Measurements from ENCODE around the gene EEF1A2. TPM values are rescaled to one million over a fixed set of nuclear protein-coding genes. Genes with fewer than 3 reads are reported as not detected.

Gene EEF1A2
- total and polyA plus RNA-seq, 2 of the 4 experiments (the other 2 are of a cell fraction), result 1.3 to 4.6 TPM

GRCh38 chr20:63477061-63477616 is 21.7 kb downstream of the EEF1A2 start:
- ChIA-PET POLR2A (ENCODE audit: unreplicated experiment) (no interaction called here), CTCF (no interaction called here)
- H3K14ac ChIP-seq (replicated peaks; ENCODE audit: low read depth, low read length), result no peak overlapping the region
- H2AK5ac ChIP-seq (ENCODE audit: low read depth, low read length), result no peak overlapping the region
- DNase-seq, result no peak
- no peak overlapping the region for H4K5ac ChIP-seq (ENCODE audit: low read depth, low read length)
- no peaks in the 10 kb centered on the region for H3K9me3 ChIP-seq (ENCODE audit: control insufficient read depth, insufficient read depth, low read length)
- no peak overlapping the region for H2BK15ac ChIP-seq (ENCODE audit: low read depth, low read length)
- no peak overlapping the region for H3K4me2 ChIP-seq (ENCODE audit: low read depth, low read length)
- TF ChIP-seq MAZ (IDR thresholded peaks at IDR 0.05; ENCODE audit: borderline replicate concordance, low read depth, low read length), result no peak
- TF ChIP-seq POLR2A (IDR thresholded peaks at IDR 0.05; ENCODE audit: low read depth, low read length), result no peak
- TF ChIP-seq, protein P1, sequence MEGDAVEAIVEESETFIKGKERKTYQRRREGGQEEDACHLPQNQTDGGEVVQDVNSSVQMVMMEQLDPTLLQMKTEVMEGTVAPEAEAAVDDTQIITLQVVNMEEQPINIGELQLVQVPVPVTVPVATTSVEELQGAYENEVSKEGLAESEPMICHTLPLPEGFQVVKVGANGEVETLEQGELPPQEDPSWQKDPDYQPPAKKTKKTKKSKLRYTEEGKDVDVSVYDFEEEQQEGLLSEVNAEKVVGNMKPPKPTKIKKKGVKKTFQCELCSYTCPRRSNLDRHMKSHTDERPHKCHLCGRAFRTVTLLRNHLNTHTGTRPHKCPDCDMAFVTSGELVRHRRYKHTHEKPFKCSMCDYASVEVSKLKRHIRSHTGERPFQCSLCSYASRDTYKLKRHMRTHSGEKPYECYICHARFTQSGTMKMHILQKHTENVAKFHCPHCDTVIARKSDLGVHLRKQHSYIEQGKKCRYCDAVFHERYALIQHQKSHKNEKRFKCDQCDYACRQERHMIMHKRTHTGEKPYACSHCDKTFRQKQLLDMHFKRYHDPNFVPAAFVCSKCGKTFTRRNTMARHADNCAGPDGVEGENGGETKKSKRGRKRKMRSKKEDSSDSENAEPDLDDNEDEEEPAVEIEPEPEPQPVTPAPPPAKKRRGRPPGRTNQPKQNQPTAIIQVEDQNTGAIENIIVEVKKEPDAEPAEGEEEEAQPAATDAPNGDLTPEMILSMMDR (conservative IDR thresholded peaks at IDR 0.05; ENCODE audit: low read depth, low read length), result no peak
- no peak for TF ChIP-seq FOS (IDR thresholded peaks at IDR 0.05; ENCODE audit: low read depth, low read length)
- TF ChIP-seq RCOR1 (IDR thresholded peaks at IDR 0.05; ENCODE audit: insufficient replicate concordance, low read length), result no peak
- no peak for TF ChIP-seq CHD1 (IDR thresholded peaks at IDR 0.05; ENCODE audit: low read depth, low read length)
- TF ChIP-seq, protein P2, sequence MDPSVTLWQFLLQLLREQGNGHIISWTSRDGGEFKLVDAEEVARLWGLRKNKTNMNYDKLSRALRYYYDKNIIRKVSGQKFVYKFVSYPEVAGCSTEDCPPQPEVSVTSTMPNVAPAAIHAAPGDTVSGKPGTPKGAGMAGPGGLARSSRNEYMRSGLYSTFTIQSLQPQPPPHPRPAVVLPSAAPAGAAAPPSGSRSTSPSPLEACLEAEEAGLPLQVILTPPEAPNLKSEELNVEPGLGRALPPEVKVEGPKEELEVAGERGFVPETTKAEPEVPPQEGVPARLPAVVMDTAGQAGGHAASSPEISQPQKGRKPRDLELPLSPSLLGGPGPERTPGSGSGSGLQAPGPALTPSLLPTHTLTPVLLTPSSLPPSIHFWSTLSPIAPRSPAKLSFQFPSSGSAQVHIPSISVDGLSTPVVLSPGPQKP (IDR thresholded peaks at IDR 0.05; ENCODE audit: borderline replicate concordance, low read depth, low read length), result no peak
- no peak for TF ChIP-seq SMC3 (IDR thresholded peaks at IDR 0.05; ENCODE audit: low read depth, low read length)
- no peak for TF ChIP-seq RFX5 (IDR thresholded peaks at IDR 0.05; ENCODE audit: low read depth, low read length)
- no peak for TF ChIP-seq CEBPB (IDR thresholded peaks at IDR 0.05; ENCODE audit: low read depth, low read length)
- no peak for TF ChIP-seq MXI1 (IDR thresholded peaks at IDR 0.05; ENCODE audit: borderline replicate concordance, low read depth, low read length)
- no peak for TF ChIP-seq RAD21 (IDR thresholded peaks at IDR 0.05; ENCODE audit: low read length)
- TF ChIP-seq BHLHE40 (IDR thresholded peaks at IDR 0.05; ENCODE audit: low read depth, low read length), result no peak
- TF ChIP-seq MAFK (IDR thresholded peaks at IDR 0.05; ENCODE audit: low read depth, low read length), result no peak
- no peak for TF ChIP-seq USF2 (IDR thresholded peaks at IDR 0.05; ENCODE audit: low read depth, low read length)
- no peak for TF ChIP-seq NFE2L2 (IDR thresholded peaks at IDR 0.05; ENCODE audit: low read depth, low read length)
- no peak overlapping the region for H2BK120ac ChIP-seq (ENCODE audit: low read depth, low read length)
- H3K56ac ChIP-seq (ENCODE audit: extremely low read depth, insufficient read depth, low read length), result no peak overlapping the region
- dilution Hi-C loops (cut with HindIII; ENCODE audit: low sequenced_read_pairs, unreplicated experiment), result no loop called here
- ATAC-seq (ENCODE audit: low read depth), result no peak
- in situ Hi-C loops (cut with MboI; ENCODE audit: low sequenced_read_pairs), result no loop called here
- intact Hi-C loops (cut with micrococcal nuclease), result no loop called here
- no peak overlapping the region for H4K91ac ChIP-seq (ENCODE audit: insufficient read depth, low read depth, low read length)
- WGBS, 2 experiments (ENCODE audit: extremely low coverage in 2 of 2, insufficient read length in 1 of 2), result 23% methylated on average over 6 of the region's 21 CpGs; no CpG with 5 or more reads in 1 of the 2 experiments
- H4K20me1 ChIP-seq (ENCODE audit: insufficient read depth, low read length), result no peaks in the 10 kb centered on the region; the same call in 1 of the 2 replicates
- no peak overlapping the region for H2AK9ac ChIP-seq (replicated peaks; ENCODE audit: low read depth, low read length, poor library complexity)
- H3K4me1 ChIP-seq (ENCODE audit: control insufficient read depth, insufficient read depth, low read length), result no peaks in the 10 kb centered on the region
- H3K36me3 ChIP-seq (ENCODE audit: control insufficient read depth, insufficient read depth, low read length), result no peaks in the 10 kb centered on the region
- no peak overlapping the region for H3K9ac ChIP-seq (ENCODE audit: low read depth, low read length)
- H2BK20ac ChIP-seq (ENCODE audit: low read depth, low read length), result no peak overlapping the region
- H3K27me3 ChIP-seq (ENCODE audit: control insufficient read depth, insufficient read depth, low read length), result peaks cover 66% of the 10 kb centered on the region
- no peak overlapping the region for H3K18ac ChIP-seq (ENCODE audit: low read depth, low read length)
- no peak overlapping the region for H3K4me3 ChIP-seq (ENCODE audit: insufficient read depth, low read depth, low read length)
- no peaks in the 10 kb centered on the region for H3K9me1 ChIP-seq (ENCODE audit: insufficient read depth, low read length)
- no peak overlapping the region for H3K27ac ChIP-seq (ENCODE audit: insufficient read depth, low read length)
- no peak overlapping the region for H2BK5ac ChIP-seq (ENCODE audit: low read depth, low read length, poor library complexity, severe bottlenecking)
- BruUV-seq (replicated peaks), result no TSS peak
- no peak overlapping the region for H3K4ac ChIP-seq (ENCODE audit: low read depth, low read length)
- no peaks in the 10 kb centered on the region for H3K79me1 ChIP-seq (ENCODE audit: low read depth in 1 of 2, low read length in 2 of 2)
- no peak overlapping the region for H3K23ac ChIP-seq (ENCODE audit: low read depth, low read length)
- H4K8ac ChIP-seq (ENCODE audit: low read depth in 2 of 2, low read length in 2 of 2), result no peak overlapping the region
- H2AFZ ChIP-seq (replicated peaks; ENCODE audit: low read length, poor library complexity), result no peak overlapping the region

Measured in IMR-90 (cell line).